Endothelial cell of umbilical vein (primary cell): ENCODE results near the gene CXorf65. TPM values are rescaled to one million over a fixed set of nuclear protein-coding genes. Genes with fewer than 3 reads are reported as not detected.

Experiments
- BruUV-seq: library from RNA; stranded (reverse); fragments of 400-500 nt; replicated peaks from 2 replicates; lab custom pipeline; 2021; lab: Mats Ljungman, UMichigan
- CTCF ChIA-PET: fragments of 300-600, 350-600 bp; sonication (Branson Sonifier 250); formaldehyde crosslinking; loops from one replicate; lab custom pipeline; 2021; ENCODE audit warnings: antibody characterized with exemption, inconsistent platforms; lab: Charles Lee
- POLR2A ChIA-PET: fragments of 300-600, 350-600 bp; sonication (Branson Sonifier 250); formaldehyde crosslinking; loops from one replicate; lab custom pipeline; 2021; ENCODE audit warnings: antibody characterized with exemption, inconsistent platforms; lab: Charles Lee
- DNase-seq: peaks from one replicate; pipeline ENCODE4 v3.0.0-alpha.2; 2011; ENCODE audit warnings: low read depth, low spot score
- FAIRE-seq: peaks from 2 replicates; lab custom pipeline; 2011; peaks lifted over from hg19 to GRCh38; lab: Jason Lieb, UNC
- H2AFZ ChIP-seq: 2 replicates; pipeline ENCODE4 v1.6.0; 2012; ENCODE audit warnings: low read depth, low read length, control low read depth, inconsistent platforms
- H3K27ac ChIP-seq: 2 replicates; pipeline ENCODE4 v1.5.1; 2011; ENCODE audit warnings: low read depth, mild to moderate bottlenecking, control low read depth, low read length, moderate library complexity; ENCODE audit not compliant: insufficient read depth
- H3K27me3 ChIP-seq, 2 experiments: 2 replicates each; pipeline versions ENCODE4 v1.6.0 to v1.6.1; 2011; ENCODE audit warnings: low read length in 2 of 2, mixed read lengths in 1 of 2; ENCODE audit not compliant: control insufficient read depth in 2 of 2, insufficient read depth in 2 of 2
- H3K36me3 ChIP-seq, 2 experiments: 2 replicates in 1 of 2; 3 replicates in 1 of 2; pipeline ENCODE4 v1.5.1; 2011; ENCODE audit warnings: low read length in 2 of 2, mild to moderate bottlenecking in 1 of 2, moderate library complexity in 1 of 2; ENCODE audit not compliant: control insufficient read depth in 2 of 2, insufficient read depth in 2 of 2; ENCODE audit errors: extremely low read depth in 1 of 2
- H3K4me1 ChIP-seq: 3 replicates; pipeline ENCODE4 v1.5.1; 2011; ENCODE audit warnings: mild to moderate bottlenecking, low read length; ENCODE audit not compliant: control insufficient read depth, insufficient read depth; ENCODE audit errors: extremely low read depth
- H3K4me2 ChIP-seq: 2 replicates; pipeline ENCODE4 v1.6.1; 2011; ENCODE audit warnings: low read length, control low read depth, mixed read lengths; ENCODE audit not compliant: insufficient read depth
- H3K4me3 ChIP-seq, 3 experiments: fragments of 200-600 bp in 1 of 3; sonication (generic), shearing (Covaris generic) in 1 of 3; replicated peaks in 1 of 3; 2 replicates each; pipeline ENCODE4 v1.5.1; 2011 to 2016; ENCODE audit warnings: control low read depth in 3 of 3, low read length in 3 of 3, mild to moderate bottlenecking in 2 of 3, inconsistent platforms in 1 of 3, low read depth in 1 of 3, moderate library complexity in 1 of 3; ENCODE audit not compliant: insufficient read depth in 1 of 3
- H3K79me2 ChIP-seq: 2 replicates; pipeline ENCODE4 v1.6.0; 2012; ENCODE audit warnings: low read length, inconsistent platforms; ENCODE audit not compliant: control insufficient read depth, insufficient read depth
- H3K9ac ChIP-seq: replicated peaks from 2 replicates; pipeline ENCODE3; 2011; ENCODE audit warnings: low read length, control low read depth; ENCODE audit not compliant: insufficient read depth; ENCODE audit errors: extremely low read depth
- H3K9me1 ChIP-seq: replicated peaks from 3 replicates; pipeline ENCODE4 v1.6.0; 2011; ENCODE audit warnings: mild to moderate bottlenecking, low read length; ENCODE audit not compliant: control insufficient read depth, insufficient read depth; ENCODE audit errors: extremely low read depth
- H3K9me3 ChIP-seq: replicated peaks from 2 replicates; pipeline ENCODE4 v1.5.1; 2012; ENCODE audit warnings: low read length, inconsistent platforms; ENCODE audit not compliant: control insufficient read depth, insufficient read depth
- H4K20me1 ChIP-seq: replicated peaks from 2 replicates; pipeline ENCODE3; 2011; ENCODE audit warnings: mild to moderate bottlenecking, low read length; ENCODE audit not compliant: control insufficient read depth, insufficient read depth; ENCODE audit errors: extremely low read depth
- EZH2 ChIP-seq: IDR thresholded peaks from 2 replicates; pipeline ENCODE4 v1.6.1; 2012; ENCODE audit warnings: borderline replicate concordance, low read depth, mild to moderate bottlenecking, moderate library complexity, low read length, inconsistent platforms; ENCODE audit not compliant: severe bottlenecking
- FOS ChIP-seq: IDR thresholded peaks from 2 replicates; pipeline ENCODE4 v1.6.1; 2011; ENCODE audit warnings: mild to moderate bottlenecking, low read length, moderate library complexity, borderline replicate concordance; ENCODE audit not compliant: insufficient read depth
- GATA2 ChIP-seq: IDR thresholded peaks from 2 replicates; pipeline ENCODE4 v1.7.0; 2011; ENCODE audit warnings: low read depth, mild to moderate bottlenecking, moderate library complexity, mixed read lengths, low read length; ENCODE audit not compliant: insufficient read length, insufficient read depth
- JUN ChIP-seq: IDR thresholded peaks from 2 replicates; pipeline ENCODE4 v1.6.1; 2011; ENCODE audit warnings: borderline replicate concordance, low read depth; ENCODE audit not compliant: insufficient read length, insufficient read depth
- MAX ChIP-seq: IDR thresholded peaks from 2 replicates; pipeline ENCODE4 v1.6.1; 2011; ENCODE audit not compliant: insufficient read depth, insufficient read length
- MYC ChIP-seq: IDR thresholded peaks from one replicate; pipeline ENCODE4 v1.6.1; 2011; ENCODE audit warnings: mild to moderate bottlenecking, low read depth, low read length
- POLR2A ChIP-seq: IDR thresholded peaks from 2 replicates; pipeline ENCODE4 v1.6.1; 2012; ENCODE audit warnings: low read depth, mild to moderate bottlenecking, control low read depth, low read length
- POLR2AphosphoS5 ChIP-seq: IDR thresholded peaks from 2 replicates; pipeline ENCODE4 v1.6.1; 2012; ENCODE audit warnings: low read depth, mild to moderate bottlenecking, control low read depth, low read length, moderate library complexity; ENCODE audit not compliant: insufficient read depth
- dilution Hi-C: fragments of 300-500 bp; cut with MboI; formaldehyde crosslinking; loops from one replicate; pipeline ENCODE4 v1.15.0; 2019; ENCODE audit warnings: low sequenced_read_pairs; ENCODE audit not compliant: extremely low pct_ligation_motif_present
- intact Hi-C: fragments of 100-400 bp; cut with micrococcal nuclease; formaldehyde crosslinking; loops from one replicate; pipeline ENCODE4 v1.10.0; 2022
- polyA plus RNA-seq, 4 experiments: library from polyadenylated mRNA; depleted of rRNA in 3 of 4; stranded (reverse) in 3 of 4; unstranded in 1 of 4; fragments of >200 nt; gene quantifications; 2 replicates each; pipeline versions ENCODE4 v1.2.1 to v1.2.3, GENCODE V29; 2011 to 2012; ENCODE audit warnings: missing spikeins in 1 of 4
- total RNA-seq: library from RNA; stranded (reverse); gene quantifications from 2 replicates; pipeline ENCODE4 v1.2.3, GENCODE V29; 2021
- TF ChIP-seq, protein P1 (sequence below), 2 donors: IDR thresholded peaks; 1 replicate in 1 of 2; 2 replicates in 1 of 2; pipeline ENCODE4 v1.5.1; 2011; ENCODE audit warnings: low read length in 2 of 2, mild to moderate bottlenecking in 2 of 2, moderate library complexity in 2 of 2, control low read depth in 1 of 2, inconsistent platforms in 1 of 2, low read depth in 1 of 2; ENCODE audit not compliant: insufficient read depth in 1 of 2; ENCODE audit errors: extremely low read depth in 1 of 2

Gene CXorf65
- total and polyA plus RNA-seq, 2 donors (not counting 3 experiments of a cell fraction or from before 2014, with no cell fraction given), result not detected

GRCh38 chrX:71128166-71128833 is 21.8 kb upstream of the CXorf65 start:
- Histone ChIP-seq H3K4me2 (no peak overlapping the region), H3K27ac (no peak overlapping the region), H3K9me3 (no peaks in the 10 kb centered on the region), H3K9me1 (no peaks in the 10 kb centered on the region), H3K9ac (no peak overlapping the region), H2AFZ (no peak overlapping the region), H3K4me1 (no peaks in the 10 kb centered on the region), H3K79me2 (no peaks in the 10 kb centered on the region), H3K4me3 (no peak overlapping the region), H3K36me3 (peaks cover 9 to 65% of the 10 kb centered on the region in 2 experiments), H4K20me1 (no peaks in the 10 kb centered on the region), H3K27me3 (no peaks in the 10 kb centered on the region)
- POLR2A ChIA-PET, result no interaction called here
- FAIRE-seq (no peak), DNase-seq (no peak)
- TF ChIP-seq GATA2, result no peak
- TF ChIP-seq MYC, result no peak
- TF ChIP-seq EZH2, result no peak
- no peak for TF ChIP-seq POLR2A
- TF ChIP-seq JUN, result no peak
- TF ChIP-seq, protein P1, sequence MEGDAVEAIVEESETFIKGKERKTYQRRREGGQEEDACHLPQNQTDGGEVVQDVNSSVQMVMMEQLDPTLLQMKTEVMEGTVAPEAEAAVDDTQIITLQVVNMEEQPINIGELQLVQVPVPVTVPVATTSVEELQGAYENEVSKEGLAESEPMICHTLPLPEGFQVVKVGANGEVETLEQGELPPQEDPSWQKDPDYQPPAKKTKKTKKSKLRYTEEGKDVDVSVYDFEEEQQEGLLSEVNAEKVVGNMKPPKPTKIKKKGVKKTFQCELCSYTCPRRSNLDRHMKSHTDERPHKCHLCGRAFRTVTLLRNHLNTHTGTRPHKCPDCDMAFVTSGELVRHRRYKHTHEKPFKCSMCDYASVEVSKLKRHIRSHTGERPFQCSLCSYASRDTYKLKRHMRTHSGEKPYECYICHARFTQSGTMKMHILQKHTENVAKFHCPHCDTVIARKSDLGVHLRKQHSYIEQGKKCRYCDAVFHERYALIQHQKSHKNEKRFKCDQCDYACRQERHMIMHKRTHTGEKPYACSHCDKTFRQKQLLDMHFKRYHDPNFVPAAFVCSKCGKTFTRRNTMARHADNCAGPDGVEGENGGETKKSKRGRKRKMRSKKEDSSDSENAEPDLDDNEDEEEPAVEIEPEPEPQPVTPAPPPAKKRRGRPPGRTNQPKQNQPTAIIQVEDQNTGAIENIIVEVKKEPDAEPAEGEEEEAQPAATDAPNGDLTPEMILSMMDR (IDR thresholded peaks at IDR 0.05; ENCODE audit: extremely low read depth in 1 of 2, insufficient read depth in 1 of 2, low read depth in 1 of 2, low read length in 2 of 2), result no peak
- TF ChIP-seq POLR2AphosphoS5, result no peak
- no peak for TF ChIP-seq MAX
- TF ChIP-seq FOS, result no peak
- CTCF ChIA-PET, result interaction anchor here (0.6 to 1.6 kb wide), 5 partner anchors 10 to 158 kb away, joined by 3 to 10 read pairs (median 5); partner anchors contain the start of gene MED12
- no TSS peak for BruUV-seq
- dilution Hi-C loops (no loop called here), intact Hi-C loops (loop anchor here (1.0 to 5.0 kb wide), 2 partner anchors 10 to 361 kb away; partner anchors contain the start of gene MED12)
